ENCODE results near the gene THSD8.
"Not testable (repeated sequence)": the region's sequence is repeated elsewhere in the genome, so short reads cannot be mapped to it uniquely, and the experiment has no call there.

Gene THSD8

GRCh38 chr19:12793290-12794195 lies 8.3 kb upstream of the THSD8 start:
- peak; percentile 79 for DNase-seq

DNA sequence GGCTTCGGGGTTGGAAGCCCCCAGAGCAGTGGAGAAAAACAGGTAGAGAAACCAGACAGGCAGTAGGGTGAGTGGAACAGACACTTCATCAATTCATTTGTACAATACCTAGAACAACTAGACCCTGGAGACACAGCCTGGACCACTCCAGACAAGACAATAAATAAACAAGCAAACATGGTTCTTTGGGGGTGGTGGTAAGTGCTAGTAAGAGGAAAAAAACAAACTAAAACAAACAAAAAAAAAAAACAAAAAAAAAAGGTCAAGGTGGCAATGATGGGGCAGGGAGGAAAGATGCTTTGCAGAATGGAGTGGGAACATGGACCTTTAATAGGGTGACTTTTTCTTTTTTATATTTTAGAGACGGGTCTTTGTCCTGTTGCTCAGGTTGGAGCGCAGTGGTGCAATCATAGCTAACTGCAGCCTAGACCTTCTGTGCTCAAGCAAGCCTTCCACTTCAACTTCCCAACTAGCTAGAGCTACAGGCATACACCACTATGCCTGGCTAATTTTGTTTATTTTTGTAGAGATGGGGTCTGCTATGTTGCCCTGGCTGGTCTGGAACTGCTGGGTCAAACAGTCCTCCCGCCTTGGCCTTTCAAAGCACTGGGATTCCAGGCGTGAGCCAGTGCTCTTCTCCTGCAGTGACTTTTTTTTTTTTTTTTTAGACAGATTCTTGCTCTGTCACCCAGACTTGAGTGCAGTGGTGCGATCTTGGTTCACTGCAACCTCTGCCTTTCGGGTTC lies 7.5 kb upstream of the THSD8 start:
- no peak for DNase-seq

GRCh38 chr19:12794971-12795381 lies 6.9 kb upstream of the THSD8 start:
- no peak for DNase-seq

GRCh38 chr19:12796146-12797071 lies 5.5 kb upstream of the THSD8 start:
- peak; percentile 43 for DNase-seq

GRCh38 chr19:12797141-12797587 lies 4.7 kb upstream of the THSD8 start:
- DNase-seq: no peak

DNA sequence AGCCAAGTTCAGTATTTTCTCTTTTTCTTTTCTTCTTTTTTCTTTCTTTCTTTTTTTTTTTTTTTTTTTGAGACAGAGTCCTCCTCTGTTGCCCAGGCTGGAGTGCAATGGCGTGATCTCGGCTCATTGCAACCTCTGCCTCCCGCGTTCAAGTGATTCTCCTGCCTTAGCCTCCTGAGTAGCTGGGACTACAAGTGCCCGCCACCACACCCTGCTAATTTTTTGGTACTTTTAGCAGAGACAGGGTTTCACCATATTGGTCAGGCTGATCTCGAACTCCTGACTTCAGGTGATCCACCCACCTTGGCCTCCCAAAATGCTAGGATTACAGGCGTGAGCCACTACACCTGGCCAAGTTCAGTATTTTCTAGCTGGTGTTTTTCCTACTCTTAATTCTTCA lies 4.3 kb upstream of the THSD8 start:
- DNase-seq: not testable (repeated sequence)

GRCh38 chr19:12799742-12800465 lies 2.0 kb upstream of the THSD8 start:
- DNase-seq: no peak

GRCh38 chr19:12800466-12800770 lies 1.5 kb upstream of the THSD8 start:
- DNase-seq: no peak

GRCh38 chr19:12800923-12801465 lies 875 bp upstream of the THSD8 start:
- no peak for DNase-seq

DNA sequence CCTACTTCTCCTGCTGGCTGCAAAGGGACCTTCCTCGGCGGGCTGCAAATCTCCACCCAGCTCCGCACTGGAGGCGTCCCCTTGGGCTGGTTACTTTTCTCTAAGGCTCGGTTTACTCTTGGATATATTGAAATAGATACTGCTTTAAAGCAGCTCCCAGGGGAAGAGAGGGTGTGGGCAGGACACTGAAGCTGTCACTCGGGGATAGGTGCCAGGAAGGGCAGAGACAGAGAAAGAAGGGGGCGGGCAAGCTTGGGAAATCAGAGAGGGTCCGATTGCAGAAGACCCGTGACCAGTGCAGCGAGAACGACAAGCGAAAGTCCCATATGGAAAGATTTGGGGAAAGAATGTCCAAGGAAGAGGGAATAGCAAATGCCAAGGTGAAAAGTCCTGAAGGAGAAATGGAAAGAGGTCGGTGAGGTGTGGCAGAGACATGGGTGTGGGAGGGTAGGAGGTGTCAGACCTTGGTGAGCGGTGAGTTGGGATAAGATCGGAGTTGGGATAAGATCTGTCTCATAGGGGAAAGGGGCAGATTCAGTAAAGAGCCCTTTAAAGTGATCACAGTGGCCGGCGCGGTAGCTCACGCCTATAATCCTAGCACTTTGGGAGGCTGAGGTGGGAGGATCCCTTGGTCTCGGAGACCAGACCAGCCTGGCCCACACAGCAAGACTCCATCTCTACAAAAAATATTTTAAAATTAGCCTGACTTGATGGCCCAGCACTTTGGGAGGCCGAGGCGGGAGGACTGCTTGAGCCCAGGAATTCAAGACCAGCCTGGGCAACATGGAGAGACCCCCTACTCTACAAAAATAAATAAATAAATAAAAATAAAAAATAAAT lies 618 bp downstream of the THSD8 start:
- DNase-seq: no peak

DNA sequence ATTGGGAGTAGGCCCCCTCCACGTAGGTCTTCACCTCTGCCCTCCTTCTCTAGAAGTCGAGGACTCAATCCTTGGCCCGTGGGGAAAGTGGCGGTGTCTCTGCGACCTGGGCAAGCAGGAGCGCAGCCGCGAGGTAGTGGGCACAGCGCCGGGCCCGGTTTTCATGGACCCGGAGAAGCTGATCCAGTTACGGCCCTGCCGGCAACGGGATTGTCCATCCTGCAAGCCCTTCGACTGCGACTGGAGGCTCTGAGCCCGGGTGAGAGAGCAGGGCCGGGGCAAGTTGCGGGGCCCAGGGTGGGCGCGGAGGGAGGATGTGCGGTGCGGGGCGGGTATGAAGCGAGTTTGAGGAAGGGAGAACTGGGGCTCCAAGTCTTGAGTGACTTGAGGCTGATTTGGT lies 2.2 kb downstream of the THSD8 start:
- no peak for DNase-seq

DNA sequence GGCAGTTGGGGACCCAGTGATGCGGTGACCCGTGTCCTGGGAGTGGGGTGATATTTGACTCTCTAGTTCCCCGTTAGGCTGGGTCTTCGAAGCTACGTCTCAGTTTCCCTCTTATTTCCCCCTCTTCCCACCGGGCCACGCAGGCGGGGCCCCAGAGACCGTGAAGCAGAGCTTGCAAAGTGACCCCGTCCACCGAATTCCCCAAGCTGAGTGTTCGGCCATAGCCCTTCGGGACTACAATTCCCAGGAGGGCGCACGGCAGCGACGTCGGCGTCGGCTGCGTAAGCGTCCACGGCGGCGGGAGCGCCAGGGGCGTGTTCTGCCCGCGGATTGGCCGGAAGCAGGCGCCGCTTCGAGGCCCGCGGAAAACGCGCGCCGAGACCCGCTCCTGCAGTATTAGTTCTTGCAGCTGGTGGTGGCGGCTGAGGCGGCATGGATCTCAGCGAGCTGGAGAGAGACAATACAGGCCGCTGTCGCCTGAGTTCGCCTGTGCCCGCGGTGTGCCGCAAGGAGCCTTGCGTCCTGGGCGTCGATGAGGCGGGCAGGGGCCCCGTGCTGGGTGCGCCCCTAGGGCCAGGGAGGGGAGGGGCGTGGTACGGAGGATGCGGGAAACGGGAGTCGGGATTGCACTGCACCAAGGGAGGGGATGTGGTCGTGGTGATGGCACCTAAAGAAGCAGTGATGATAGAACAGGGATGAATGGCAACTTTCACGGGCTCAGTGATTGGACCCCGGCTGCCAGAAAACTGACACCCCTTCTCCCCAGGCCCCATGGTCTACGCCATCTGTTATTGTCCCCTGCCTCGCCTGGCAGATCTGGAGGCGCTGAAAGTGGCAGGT lies 4.6 kb downstream of the THSD8 start, which contains the start of gene RNASEH2A:
Gene RNASEH2A (plus strand): TSS at position 343 of the 840 bp plus-strand sequence. CDS start 90 bp downstream, at position 433.
- peak; percentile 59 for DNase-seq

DNA sequence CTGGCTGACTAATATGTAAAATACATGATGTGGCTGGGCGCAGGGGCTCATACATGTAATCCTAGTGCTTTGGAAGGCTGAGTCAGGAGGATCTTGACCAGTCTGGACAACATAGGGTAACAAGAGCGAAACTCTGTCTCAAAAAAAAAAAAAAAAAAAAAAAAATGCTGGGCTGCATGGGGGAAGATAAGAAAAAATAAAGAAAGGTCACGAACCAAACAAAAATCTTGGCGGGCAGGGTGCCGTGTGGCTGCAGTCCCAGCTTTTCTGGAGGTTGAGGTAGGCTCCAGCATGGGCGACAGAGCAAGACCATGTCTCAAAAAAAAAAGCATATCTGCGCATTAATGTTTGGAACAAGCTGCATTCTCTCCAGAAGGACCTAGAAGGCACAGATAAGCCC lies 13.2 kb downstream of the THSD8 start:
- no peak for DNase-seq

DNA sequence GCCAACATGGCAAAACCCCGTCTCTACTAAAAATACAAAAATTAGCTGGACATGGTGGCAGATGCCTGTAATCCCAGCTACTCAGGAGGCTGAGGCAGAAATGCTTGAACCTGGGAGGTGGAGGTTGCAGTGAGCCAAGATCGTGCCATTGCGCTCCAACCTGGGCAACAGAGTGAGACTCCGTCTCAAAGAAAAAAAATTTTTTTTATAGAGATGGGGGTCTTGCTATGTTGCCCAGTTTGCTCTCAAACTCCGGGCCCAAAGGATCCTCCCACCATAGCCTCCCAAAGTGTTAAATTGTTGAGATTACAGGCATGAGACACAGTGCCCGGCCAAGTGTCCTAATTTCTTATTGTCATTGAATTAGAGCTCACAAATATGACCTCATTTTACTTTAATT lies 15.3 kb downstream of the THSD8 start:
- not testable (repeated sequence) for DNase-seq

- DNase-seq: not testable (repeated sequence)
Measured at GRCh38 chr19:12817810-12818209, 15.9 kb downstream of the THSD8 start.

- DNase-seq: no peak
Measured at GRCh38 chr19:12821761-12822160, 19.9 kb downstream of the THSD8 start.

GRCh38 chr19:12825254-12826131 lies 23.6 kb downstream of the THSD8 start:
- no peak for DNase-seq

DNA sequence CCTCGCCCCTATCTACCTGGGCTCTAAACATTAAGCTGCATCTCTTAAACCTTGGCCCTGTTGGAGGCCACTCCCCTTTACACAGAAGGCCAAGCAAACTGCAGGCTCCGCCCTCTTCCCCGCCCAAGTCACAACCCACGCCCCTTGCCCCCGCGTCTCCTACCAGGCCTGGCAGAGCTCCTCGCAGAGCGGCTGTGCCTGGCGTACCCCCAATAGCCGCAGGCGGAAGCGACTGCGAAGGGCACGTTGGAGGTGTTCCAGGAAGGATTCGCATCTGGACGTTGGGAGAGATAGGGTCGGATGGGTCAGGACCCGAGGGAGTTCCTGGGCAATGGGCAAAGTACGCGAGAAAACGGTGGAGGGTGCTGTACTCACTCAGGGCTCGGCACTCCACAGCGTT lies 26.6 kb downstream of the THSD8 start:
- no peak for DNase-seq

DNA sequence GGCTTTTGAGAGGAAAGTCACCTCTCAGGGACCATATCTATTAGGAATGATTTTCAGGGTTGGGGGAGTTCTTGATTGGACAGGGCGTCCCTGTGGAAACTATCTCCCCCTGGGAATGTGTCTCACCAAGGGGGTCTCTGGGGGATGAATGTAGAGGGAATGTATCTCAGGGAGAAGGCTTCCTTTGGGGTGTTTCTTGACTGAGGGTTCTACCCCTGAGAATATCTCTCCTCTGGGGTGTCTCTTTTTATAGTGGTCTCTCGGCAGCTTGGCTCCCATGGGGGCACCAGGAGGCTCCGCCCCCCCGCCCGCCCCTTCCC lies 31.5 kb downstream of the THSD8 start:
- no peak for DNase-seq
